AG10803 (cell line): ENCODE results near the gene MSANTD1.

Experiments
- DNase-seq: peaks from one replicate; pipeline ENCODE4 v3.0.0; 2010; ENCODE audit warnings: low read depth
- H3K4me3 ChIP-seq: 2 replicates; pipeline ENCODE4 v1.5.1; 2011; ENCODE audit warnings: mild to moderate bottlenecking, low read length, control low read depth
- TF ChIP-seq, protein P1 (sequence below): conservative IDR thresholded peaks from 2 replicates; pipeline ENCODE4 v1.5.1; 2011; ENCODE audit warnings: mild to moderate bottlenecking, low read length, control low read depth, inconsistent platforms

Gene MSANTD1

DNA sequence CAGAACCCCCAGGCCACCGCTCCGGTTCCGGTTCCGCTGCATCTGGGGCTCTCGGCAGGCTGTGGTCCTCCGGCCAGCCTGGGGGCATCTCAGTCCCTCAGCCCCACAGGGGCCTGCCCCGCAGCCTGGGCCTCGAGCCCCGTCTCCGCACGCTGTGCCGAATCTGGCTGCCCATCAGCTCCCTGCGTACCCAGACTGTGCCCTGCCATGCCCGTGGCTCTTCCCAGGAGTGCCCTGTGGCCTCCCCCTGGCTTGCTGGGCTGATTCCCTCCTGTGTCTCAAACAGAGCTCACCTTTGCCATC is 830 bp upstream of the MSANTD1 start:
- TF ChIP-seq, protein P1, sequence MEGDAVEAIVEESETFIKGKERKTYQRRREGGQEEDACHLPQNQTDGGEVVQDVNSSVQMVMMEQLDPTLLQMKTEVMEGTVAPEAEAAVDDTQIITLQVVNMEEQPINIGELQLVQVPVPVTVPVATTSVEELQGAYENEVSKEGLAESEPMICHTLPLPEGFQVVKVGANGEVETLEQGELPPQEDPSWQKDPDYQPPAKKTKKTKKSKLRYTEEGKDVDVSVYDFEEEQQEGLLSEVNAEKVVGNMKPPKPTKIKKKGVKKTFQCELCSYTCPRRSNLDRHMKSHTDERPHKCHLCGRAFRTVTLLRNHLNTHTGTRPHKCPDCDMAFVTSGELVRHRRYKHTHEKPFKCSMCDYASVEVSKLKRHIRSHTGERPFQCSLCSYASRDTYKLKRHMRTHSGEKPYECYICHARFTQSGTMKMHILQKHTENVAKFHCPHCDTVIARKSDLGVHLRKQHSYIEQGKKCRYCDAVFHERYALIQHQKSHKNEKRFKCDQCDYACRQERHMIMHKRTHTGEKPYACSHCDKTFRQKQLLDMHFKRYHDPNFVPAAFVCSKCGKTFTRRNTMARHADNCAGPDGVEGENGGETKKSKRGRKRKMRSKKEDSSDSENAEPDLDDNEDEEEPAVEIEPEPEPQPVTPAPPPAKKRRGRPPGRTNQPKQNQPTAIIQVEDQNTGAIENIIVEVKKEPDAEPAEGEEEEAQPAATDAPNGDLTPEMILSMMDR, result no peak
- DNase-seq, result no peak
- no peak overlapping the region for H3K4me3 ChIP-seq

DNA sequence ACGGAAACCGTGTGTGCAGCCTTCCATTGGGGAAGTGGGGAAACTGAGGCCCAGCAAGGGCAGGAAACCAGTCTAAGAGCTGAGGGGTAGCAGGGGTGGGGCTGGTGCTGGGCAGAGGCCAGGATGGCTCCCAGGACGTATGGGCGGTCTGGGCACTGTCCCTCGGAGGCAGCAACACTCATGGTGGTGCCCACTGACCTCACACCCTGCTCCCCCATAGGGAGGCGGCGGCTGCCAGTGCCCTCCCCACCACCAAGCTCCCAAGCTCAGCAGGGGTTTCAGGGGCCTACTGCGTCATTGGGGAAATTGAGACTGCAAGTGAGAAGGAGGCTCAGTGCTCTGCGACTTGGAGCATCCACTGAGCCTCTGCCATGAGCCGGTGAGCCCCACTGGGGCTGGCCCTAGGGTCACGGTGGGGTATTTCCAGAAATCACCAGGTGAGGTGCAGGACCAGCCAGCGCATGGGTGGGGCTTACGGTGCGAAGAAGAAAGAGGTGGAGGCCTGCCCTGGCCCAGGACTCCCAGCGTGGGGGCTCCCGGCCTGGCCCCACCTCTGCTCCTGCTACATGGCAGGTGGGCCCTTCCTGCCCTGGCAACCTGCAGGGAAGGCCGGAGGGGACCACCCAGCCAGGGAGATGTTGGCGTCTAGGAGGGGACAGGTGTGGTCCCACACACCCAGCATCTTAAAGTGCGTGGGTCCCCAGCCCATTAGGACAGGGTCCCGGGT is 915 bp downstream of the MSANTD1 start:
- no peak for DNase-seq
- TF ChIP-seq, protein P1, result no peak
- no peak overlapping the region for H3K4me3 ChIP-seq

DNA sequence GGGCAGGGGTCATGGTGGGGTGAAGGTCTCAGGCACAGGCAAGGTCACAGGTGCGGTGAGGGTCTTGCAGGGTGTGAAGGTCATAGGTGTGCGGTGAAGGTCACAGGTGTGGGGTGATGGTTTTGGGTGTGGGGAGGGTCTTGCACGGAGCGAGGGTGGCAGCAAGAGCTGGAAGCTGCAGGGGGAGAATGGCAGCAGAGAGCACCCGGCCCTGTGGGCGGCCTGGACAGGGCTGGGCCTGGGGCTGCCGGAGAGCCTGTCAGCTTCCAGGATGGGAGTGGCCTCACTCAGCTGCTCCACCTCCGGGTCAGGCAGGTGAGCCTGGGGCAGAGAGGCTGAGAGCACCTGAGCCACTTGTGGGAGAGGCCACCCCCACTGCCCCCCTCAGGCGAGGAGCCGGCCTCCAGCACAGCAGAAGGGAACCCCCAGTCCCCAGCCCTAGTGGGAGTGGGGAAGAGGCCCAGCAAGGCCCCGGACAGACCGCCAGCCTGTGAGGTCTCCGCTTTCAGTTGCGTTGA is 1.5 kb downstream of the MSANTD1 start:
- TF ChIP-seq, protein P1, result no peak
- H3K4me3 ChIP-seq, result no peak overlapping the region
- DNase-seq, result no peak

DNA sequence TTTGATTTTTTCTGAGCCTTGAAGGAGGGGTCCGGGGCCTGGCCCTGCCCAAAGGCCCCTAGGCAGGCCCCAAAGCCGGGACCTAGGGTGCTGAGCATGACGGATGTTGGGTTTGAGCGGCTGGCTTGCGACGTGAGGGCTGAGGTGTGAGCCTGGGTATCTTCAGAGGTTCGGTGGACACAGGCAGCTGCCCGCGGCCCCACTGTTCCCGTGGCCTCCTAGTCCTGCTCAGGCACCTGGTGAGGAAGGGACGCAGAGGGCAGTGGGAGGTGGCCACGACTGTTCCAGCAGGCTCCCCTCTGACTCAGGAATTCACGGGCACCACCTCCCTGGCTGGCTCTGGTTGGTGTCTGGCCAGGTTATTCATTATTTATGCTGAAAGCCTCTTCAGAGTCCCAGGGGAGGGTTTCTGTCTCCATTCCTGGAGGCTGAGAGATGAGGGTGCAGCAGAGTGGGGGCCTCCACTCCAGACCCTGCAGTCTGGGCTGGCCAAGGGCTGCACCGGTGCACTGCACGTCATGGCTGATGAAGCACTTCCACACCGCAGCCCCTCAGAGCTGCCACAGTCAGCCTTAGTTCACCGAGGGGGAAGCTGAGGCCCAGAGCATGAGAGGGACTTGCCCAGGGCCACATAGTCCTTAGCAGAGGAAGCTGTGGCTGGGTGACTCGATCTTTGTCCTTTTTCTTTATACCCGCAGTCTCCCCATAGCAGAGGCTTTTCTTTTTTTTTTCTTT is 2.2 kb downstream of the MSANTD1 start:
- TF ChIP-seq, protein P1, result no peak
- no peak for DNase-seq
- no peak overlapping the region for H3K4me3 ChIP-seq

DNA sequence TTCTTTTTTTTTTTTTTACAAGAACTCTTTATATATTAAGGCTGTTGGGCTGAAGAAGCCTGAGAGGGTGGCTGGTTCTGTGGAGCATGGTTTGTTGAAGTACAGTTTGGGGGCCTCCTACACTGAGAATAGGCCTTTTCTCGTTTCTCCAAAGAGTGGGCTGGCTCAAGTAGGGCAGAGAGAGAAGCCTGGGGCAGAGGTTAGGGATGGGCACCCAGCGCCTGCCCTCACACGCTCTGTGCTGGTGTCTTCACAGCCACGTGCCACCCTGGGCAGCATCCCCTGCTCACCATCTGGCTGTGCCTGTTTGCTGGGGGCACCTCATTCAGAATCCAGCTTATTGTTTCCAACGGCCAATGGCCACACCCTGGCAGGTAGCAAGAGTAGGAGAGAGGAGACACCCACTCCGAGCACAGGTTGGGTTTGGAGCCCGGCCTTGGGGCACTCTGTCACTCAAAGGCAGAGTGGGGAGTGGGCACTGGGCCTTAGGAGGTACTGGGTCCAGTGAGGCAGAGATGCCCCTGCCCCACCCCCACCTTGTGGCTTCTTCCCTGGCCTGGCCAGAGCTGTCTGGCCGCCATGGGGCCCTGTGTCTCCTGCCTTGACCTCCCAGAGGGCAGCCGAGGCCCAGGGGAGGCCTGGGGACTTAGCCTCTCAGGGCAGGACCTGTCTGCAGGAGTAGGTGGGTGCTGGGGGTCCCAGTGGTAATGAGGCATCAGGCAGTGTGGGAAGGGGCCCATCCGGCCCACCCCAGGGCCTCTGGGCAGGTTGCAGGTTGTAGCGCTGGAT is 2.9 kb downstream of the MSANTD1 start:
- DNase-seq, result no peak
- no peak overlapping the region for H3K4me3 ChIP-seq
- TF ChIP-seq, protein P1, result no peak

- no peak for DNase-seq
- TF ChIP-seq, protein P1, result no peak
- H3K4me3 ChIP-seq, result no peak overlapping the region
Observed at GRCh38 chr4:3252480-3252828, 3.5 kb downstream of the MSANTD1 start.
